Esophagus squamous epithelium (tissue), 5 donors: ENCODE data around the gene TBPL1. TPM values are rescaled to one million over a fixed set of nuclear protein-coding genes. Genes with fewer than 3 reads are reported as not detected.

ENCODE experiments used
- DNase-seq: peaks from one replicate; lab custom pipeline; 2025; lab: John Stamatoyannopoulos, UW
- H3K27ac ChIP-seq, 4 donors: fragments of 200-600 bp; sonication (generic); one replicate each; pipeline ENCODE4 v1.5.1; 2016 to 2019; ENCODE audit warnings: mild to moderate bottlenecking in 1 of 4
- H3K27me3 ChIP-seq, 4 donors: fragments of 200-600 bp; sonication (generic); 1 replicate in 3 of 4; 2 replicates in 1 of 4; pipeline versions ENCODE4 v1.5.1 to v1.6.0; 2017 to 2021; ENCODE audit warnings: antibody characterized with exemption in 1 of 4
- H3K36me3 ChIP-seq, 3 donors: fragments of 200-600 bp; sonication (generic); one replicate each; pipeline ENCODE4 v1.5.1; 2016 to 2019
- H3K4me1 ChIP-seq, 3 donors: fragments of 200-600 bp; sonication (generic); one replicate each; pipeline ENCODE4 v1.5.1; 2017 to 2019
- H3K4me3 ChIP-seq, 4 donors: fragments of 200-600 bp; sonication (generic); 1 replicate in 3 of 4; 2 replicates in 1 of 4; pipeline ENCODE4 v1.5.1; 2016 to 2019; ENCODE audit warnings: mild to moderate bottlenecking in 2 of 4, moderate library complexity in 1 of 4
- H3K9me3 ChIP-seq, 3 donors: fragments of 200-600 bp; sonication (generic); one replicate each; pipeline ENCODE4 v1.5.1; 2016 to 2019
- CTCF ChIP-seq, 6 experiments: fragments of 450-650 bp in 4 of 6; fragments of 200-600 bp in 2 of 6; sonication (generic) in 2 of 6; IDR thresholded peaks; one replicate each; pipeline ENCODE4 v1.5.1; 2016 to 2019; ENCODE audit warnings: antibody characterized with exemption in 6 of 6, mild to moderate bottlenecking in 4 of 6, moderate library complexity in 4 of 6
- POLR2A ChIP-seq, 4 donors: fragments of 450-650 bp; IDR thresholded peaks; one replicate each; pipeline ENCODE4 v1.6.1; 2017; ENCODE audit warnings: antibody characterized with exemption in 4 of 4, mild to moderate bottlenecking in 4 of 4, moderate library complexity in 3 of 4
- WGBS, 2 donors: methylation state at CpG; one replicate each; pipeline ENCODE4 v1.1.5; 2018; 5-methylcytosine and 5-hydroxymethylcytosine counted together
- intact Hi-C: fragments of 100-400 bp; cut with DNase I; formaldehyde crosslinking; loops from one replicate; pipeline ENCODE4 v1.15.0; 2022
- total RNA-seq, 4 donors: library from RNA; depleted of rRNA; stranded (reverse); fragments of >200 nt; gene quantifications; one replicate each; pipeline ENCODE4 v1.1.0, GENCODE V29; 2016
- donor health status: DM: yes; HTN: yes; CAD: no.

Gene TBPL1
- total RNA-seq, 4 donors from 2014 or later: 9.0 to 27.5 (median 12.0) TPM

- Histone ChIP-seq H3K9me3 (no peaks in the 10 kb centered on the region), H3K4me1 (peaks cover 0 to 11% (median 0%) of the 10 kb centered on the region in 3 donors), H3K27me3 (no peaks in the 10 kb centered on the region), H3K4me3 (no peak overlapping the region), H3K36me3 (no peaks in the 10 kb centered on the region), H3K27ac (no peak overlapping the region)
- TF ChIP-seq POLR2A (IDR thresholded peaks at IDR 0.05) (no peak), CTCF (IDR thresholded peaks at IDR 0.05) (no peak)
- intact Hi-C loops: no loop called here
- 72 to 78% methylated on average over 2 of the region's 2 CpGs for WGBS, 2 donors
- no peak for DNase-seq
Measured at GRCh38 chr6:133969921-133970295, 16.9 kb downstream of the TBPL1 start.

GRCh38 chr6:133971861-133972260 lies 18.8 kb downstream of the TBPL1 start:
- no peak overlapping the region for H3K4me3 ChIP-seq
- H3K4me1 ChIP-seq: peaks cover 0 to 4% (median 0%) of the 10 kb centered on the region in 3 donors
- 68 to 73% methylated on average over 1 of the region's 1 CpG for WGBS, 2 donors
- H3K27ac ChIP-seq: no peak overlapping the region
- H3K36me3 ChIP-seq: no peaks in the 10 kb centered on the region
- no peaks in the 10 kb centered on the region for H3K27me3 ChIP-seq
- no peaks in the 10 kb centered on the region for H3K9me3 ChIP-seq
- no peak for TF ChIP-seq POLR2A (IDR thresholded peaks at IDR 0.05)
- TF ChIP-seq CTCF (IDR thresholded peaks at IDR 0.05): no peak
- intact Hi-C loops: no loop called here
- DNase-seq: no peak

GRCh38 chr6:133972388-133972787 lies 19.4 kb downstream of the TBPL1 start:
- H3K27me3 ChIP-seq: no peaks in the 10 kb centered on the region
- no peak overlapping the region for H3K27ac ChIP-seq
- intact Hi-C loops: no loop called here
- DNase-seq: no peak
- no peaks in the 10 kb centered on the region for H3K9me3 ChIP-seq
- 54 to 62% methylated on average over 2 of the region's 2 CpGs for WGBS, 2 donors
- TF ChIP-seq POLR2A (IDR thresholded peaks at IDR 0.05) (no peak), CTCF (IDR thresholded peaks at IDR 0.05) (no peak)
- H3K36me3 ChIP-seq: no peaks in the 10 kb centered on the region
- no peak overlapping the region for H3K4me3 ChIP-seq
- H3K4me1 ChIP-seq: peaks cover 0 to 4% (median 0%) of the 10 kb centered on the region in 3 donors

GRCh38 chr6:133973109-133973971 lies 20.3 kb downstream of the TBPL1 start:
- Histone ChIP-seq H3K27ac (no peak overlapping the region), H3K27me3 (no peaks in the 10 kb centered on the region), H3K4me1 (peaks cover 0 to 13% (median 8%) of the 10 kb centered on the region in 3 donors), H3K9me3 (no peaks in the 10 kb centered on the region), H3K36me3 (no peaks in the 10 kb centered on the region), H3K4me3 (no peak overlapping the region)
- no peak for DNase-seq
- WGBS, 2 donors: 1% methylated on average over 4 of the region's 4 CpGs
- intact Hi-C loops: no loop called here
- TF ChIP-seq POLR2A (IDR thresholded peaks at IDR 0.05) (no peak), CTCF (IDR thresholded peaks at IDR 0.05) (peak; percentile 32 to 82 (median 69))
